SH-SY5Y (cell line): ENCODE data around the gene VSTM2B.

ENCODE experiments used
- GATA2 ChIP-seq: IDR thresholded peaks from 2 replicates; pipeline ENCODE4 v1.6.1; 2011; ENCODE audit warnings: mild to moderate bottlenecking, low read depth, low read length
- GATA3 ChIP-seq: IDR thresholded peaks from 2 replicates; pipeline ENCODE4 v1.6.1; 2011; ENCODE audit warnings: low read depth, mild to moderate bottlenecking, low read length, moderate library complexity

Gene VSTM2B

DNA sequence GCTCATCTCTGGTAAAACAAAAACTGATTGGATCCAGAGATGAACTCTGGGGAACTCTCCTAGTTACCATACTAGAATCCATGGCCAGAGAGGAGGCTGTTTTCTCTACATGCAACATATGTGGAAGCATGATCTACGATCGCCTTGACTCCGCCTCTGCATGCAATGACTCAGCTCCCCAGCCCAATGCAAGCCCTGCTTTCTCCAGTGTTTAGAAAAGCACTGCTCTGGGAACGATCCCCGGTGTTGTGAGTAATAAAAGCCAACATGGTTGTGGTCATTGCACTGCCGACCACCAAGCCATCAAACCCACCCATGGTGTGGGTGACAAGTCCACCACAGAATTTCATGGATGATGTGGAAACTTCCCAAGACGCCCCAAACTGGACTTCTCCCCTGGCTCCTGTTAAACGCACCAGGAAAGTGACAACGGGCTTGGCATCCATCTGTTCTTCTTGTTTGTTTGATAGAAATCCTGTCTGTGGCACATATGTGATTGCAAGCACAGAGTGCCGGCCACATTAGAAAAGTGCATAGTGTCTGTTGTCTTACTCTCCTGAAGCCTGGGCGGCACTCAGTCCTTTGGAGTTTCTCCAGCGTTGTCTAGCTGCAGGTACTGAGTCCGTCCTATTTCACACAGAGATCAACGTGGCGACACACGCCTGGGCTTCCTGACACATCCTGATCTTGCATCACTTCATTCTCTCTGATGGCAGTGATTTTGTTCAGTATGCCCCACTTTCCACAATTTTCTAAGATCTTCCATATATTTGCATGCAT, 36.4 kb upstream of the VSTM2B start:
- TF ChIP-seq GATA3 (no peak), GATA2 (no peak)

GRCh38 chr19:29491491-29491890, 34.3 kb upstream of the VSTM2B start:
- TF ChIP-seq GATA3 (no peak), GATA2 (no peak)

- TF ChIP-seq GATA3 (no peak), GATA2 (no peak)
Measured at GRCh38 chr19:29491995-29492577, 33.7 kb upstream of the VSTM2B start.

DNA sequence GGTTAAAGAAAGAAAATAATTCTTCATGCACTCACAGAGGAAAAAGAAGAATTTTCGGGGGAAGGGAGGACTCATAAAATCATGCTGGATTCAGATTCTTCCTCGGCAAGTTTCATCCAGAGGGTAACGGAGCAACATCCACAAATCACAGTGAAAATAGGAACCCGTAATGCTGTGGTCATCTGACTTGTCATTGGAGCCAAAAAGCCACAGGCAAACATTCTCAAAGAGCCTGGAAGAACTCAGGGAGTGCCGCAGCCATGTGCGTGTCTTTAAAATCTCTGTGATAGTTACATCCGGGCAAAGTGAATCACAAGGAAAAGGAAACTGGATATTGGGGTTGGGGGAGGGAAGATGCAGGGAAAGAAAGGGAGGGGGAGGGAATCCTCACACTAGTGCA, 33.0 kb upstream of the VSTM2B start:
- TF ChIP-seq GATA2, result no peak
- no peak for TF ChIP-seq GATA3

GRCh38 chr19:29495091-29495490, 30.7 kb upstream of the VSTM2B start:
- TF ChIP-seq GATA3 (no peak), GATA2 (no peak)

DNA sequence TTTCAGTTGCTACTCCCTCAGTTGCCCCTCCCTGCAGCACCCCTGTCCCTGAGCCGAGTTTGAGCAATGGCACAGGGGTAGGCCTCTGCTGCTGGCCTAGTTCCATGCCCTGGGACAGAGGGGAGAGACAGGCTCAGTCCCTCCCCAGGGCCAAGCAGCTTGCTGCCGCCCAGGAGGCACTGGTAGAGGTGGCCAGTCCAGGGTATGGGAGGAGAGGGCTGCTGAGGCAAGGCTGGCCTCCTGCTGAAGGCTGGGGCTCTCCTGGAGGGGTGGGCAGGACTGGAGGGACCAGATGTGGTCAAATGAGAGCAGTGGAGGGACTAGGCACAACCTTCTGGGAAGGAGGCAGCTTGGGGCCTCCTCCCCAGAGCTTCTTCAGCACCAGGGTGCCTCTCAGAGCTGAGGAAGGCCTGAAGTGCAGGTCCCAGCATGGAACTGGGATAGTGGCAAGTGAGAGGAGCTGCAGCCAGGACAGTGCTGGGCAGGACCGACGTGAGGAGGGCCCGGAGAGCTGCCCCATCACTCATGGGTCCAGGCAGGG, 29.8 kb upstream of the VSTM2B start:
- TF ChIP-seq GATA3 (no peak), GATA2 (no peak)

GRCh38 chr19:29497241-29497640, 28.6 kb upstream of the VSTM2B start:
- TF ChIP-seq GATA2 (no peak), GATA3 (no peak)

- no peak for TF ChIP-seq GATA3
- no peak for TF ChIP-seq GATA2
Measured at GRCh38 chr19:29497686-29498436, 27.9 kb upstream of the VSTM2B start.

GRCh38 chr19:29499261-29499920, 26.4 kb upstream of the VSTM2B start:
- TF ChIP-seq GATA2, result no peak
- TF ChIP-seq GATA3, result no peak

GRCh38 chr19:29499921-29500590, 25.7 kb upstream of the VSTM2B start:
- no peak for TF ChIP-seq GATA3
- TF ChIP-seq GATA2, result no peak

- no peak for TF ChIP-seq GATA3
- no peak for TF ChIP-seq GATA2
Measured at GRCh38 chr19:29501816-29502580, 23.8 kb upstream of the VSTM2B start.

GRCh38 chr19:29502581-29502850, 23.3 kb upstream of the VSTM2B start:
- TF ChIP-seq GATA3 (no peak), GATA2 (no peak)
